HG02973 (cell line): ENCODE results near the gene FARS2.
A peak's percentile ranks its signal among the peaks of the same experiment; 100 is the strongest.

Source experiments
- ATAC-seq: cut with Tn5 transposase; IDR thresholded peaks from one replicate; pipeline ENCODE4 v1.9.1; 2021; ENCODE audit warnings: moderate library complexity; ENCODE audit not compliant: unreplicated experiment

Gene FARS2

GRCh38 chr6:5710516-5710915 lies 449.2 kb downstream of the FARS2 start:
- no peak for ATAC-seq

- ATAC-seq = no peak
Observed at GRCh38 chr6:5710936-5711335, 449.6 kb downstream of the FARS2 start.

DNA sequence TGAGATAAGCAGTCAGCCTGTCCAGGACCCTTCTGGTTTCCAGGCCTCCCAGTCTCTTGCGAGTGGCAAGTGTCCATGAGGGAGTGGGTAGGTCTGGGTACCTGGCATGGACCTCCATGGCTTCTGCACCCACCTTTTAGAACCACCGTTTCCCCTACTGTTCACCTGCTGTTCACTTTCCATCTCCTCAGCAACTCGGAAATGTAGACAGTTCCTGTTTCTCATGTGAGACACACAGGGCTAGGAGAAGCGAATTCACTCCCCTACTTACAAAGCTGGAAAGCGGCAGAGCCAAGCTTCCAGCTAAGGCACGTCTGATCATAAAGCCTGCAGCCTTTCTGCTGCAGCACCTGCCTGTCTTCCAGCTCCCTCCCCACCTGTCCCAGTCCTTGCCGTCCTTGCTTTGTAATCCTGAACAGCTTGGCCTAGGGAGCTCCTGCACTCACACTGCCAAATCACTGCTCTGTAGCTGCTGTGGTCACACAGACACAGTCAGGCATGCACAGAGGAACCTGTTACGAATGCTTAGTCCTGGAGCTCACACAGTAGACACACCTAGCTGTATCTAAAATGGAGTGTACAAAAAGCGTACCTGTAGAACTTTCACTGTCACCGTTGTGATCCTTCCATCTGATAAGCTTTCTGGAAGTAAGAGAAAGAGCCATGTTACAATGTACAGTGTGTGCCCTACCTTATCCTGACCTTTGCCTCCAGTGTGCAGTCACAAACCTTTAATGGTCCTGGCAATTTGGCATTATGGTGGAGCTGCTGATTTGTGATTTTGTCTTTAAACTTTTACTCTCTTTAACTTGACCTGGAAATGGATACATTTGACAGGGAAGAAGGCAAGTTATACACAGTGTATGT lies 451.3 kb downstream of the FARS2 start:
- no peak for ATAC-seq

DNA sequence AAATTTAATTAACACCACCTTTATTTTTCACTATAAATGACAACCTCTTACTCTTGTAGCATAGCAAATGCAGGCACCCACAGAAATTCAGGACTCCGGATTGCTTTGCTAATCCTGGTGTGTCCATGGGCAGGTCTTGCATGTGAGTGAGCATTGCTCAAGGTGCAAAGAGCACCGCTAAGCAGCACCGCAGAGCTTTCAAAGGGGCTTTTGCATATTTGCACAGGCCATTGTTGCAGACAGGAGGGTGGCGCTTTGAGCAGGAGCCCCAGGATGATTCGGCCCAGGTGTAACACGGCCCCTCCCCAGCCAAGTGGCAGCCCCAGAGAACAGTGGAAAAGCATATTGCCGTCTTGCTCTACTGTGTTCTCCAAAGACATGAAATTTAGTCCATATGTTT lies 452.2 kb downstream of the FARS2 start:
- no peak for ATAC-seq

GRCh38 chr6:5718231-5718947 lies 457.1 kb downstream of the FARS2 start:
- ATAC-seq = no peak

- peak; percentile 93 for ATAC-seq
Observed at GRCh38 chr6:5723841-5724691, 462.8 kb downstream of the FARS2 start.

DNA sequence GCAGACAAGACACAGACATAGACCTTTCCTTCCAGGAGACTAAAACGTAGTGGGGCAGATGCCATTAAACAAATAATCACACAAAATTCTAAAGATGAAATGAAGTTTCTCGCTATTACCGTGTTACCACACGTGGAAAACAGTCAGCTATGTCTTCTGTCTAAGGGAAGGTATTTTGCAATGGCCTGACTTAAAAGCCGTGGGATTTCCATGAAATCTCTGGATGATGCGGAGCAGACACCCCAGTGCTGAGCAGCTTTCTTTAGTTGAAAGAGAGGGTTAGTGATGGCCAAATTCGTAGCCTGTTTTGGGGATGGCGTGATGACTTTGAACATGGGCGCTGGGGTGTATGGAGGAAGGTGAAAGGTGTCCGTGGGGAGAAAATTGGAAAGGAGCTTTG lies 463.6 kb downstream of the FARS2 start:
- no peak for ATAC-seq

GRCh38 chr6:5726976-5727718 lies 465.8 kb downstream of the FARS2 start:
- ATAC-seq = no peak

DNA sequence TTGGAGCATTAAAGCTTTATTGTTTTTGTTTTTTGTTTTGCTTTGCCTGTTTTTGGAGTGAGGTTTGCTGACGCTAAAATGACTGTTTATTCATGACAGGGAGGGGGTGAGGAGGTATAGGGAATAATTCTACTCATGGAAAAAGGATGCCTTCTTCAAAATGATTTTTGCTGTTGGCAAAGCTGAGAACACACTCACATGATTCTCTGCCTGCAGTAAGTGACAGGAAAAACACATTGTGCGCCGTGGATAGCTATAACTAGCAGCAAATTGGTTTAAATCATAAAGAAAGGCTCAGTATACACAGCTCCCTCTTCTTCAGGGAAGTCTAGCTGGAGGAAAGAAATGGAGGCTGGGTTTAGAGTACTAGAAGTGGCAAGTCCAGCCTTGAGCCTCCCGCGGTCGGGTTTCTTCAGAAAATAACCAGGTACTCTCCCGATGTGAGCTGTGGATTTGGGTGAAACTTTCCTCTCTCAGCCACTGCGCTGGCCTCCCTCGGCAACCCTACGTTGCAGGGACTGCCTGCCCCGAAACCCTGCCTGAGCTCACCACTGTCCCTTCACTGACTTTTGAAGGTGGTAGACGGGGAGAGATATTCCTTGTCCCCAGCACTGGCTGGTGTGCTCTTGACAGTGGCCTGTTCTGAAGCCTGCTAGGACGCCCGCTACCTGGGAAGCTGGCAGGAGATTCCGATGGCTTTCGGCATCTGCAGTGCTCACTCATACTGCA lies 467.2 kb downstream of the FARS2 start:
- no peak for ATAC-seq

DNA sequence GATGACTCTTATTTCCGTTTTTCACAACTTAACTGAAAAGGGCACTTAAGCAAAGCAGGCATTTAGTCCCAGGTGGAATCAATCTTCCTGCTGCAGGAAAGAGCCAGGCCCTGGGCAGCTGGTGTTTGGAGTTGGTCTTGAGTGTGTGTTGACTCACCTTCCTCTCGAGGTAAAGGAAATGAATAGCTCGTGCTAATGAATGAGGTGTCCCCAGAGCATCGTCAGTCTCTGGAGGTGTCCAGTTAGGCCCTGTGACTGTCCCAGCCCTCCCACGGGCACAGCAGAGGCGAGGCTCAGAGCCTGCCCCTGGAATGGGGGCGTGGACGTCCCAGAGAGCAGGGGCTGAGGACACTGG lies 467.7 kb downstream of the FARS2 start:
- no peak for ATAC-seq

DNA sequence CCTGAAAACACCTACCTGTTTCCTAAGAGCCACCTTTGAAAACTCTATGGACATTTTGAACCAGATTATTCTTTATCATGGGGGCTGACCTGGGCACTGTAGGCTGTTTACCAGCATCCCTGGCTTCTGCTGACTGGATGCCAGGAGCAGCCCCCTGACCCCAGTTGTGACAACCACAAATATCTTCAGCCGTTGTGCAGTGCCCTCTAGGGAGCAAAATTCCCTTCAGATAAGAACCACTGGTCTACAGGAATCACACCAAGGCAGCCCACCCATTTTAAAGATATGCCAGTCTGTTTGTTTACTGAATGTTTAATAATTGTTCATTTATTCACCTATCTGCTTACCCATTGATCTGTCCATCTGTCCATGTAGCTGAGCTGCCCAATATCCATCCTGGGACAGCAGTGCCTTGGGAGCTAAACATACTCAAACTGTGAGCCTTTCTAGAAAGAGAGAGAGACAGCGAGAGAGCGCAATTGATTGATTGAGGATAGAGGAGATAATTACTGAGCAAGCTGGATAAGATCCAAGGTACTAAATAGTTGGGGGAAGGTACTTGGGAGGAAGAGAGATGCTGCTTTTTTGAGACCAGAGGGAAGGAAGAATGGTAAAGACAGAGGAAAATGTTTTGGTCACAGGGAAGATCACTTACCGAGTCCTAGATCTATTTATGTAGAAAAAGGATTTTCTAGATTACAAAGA lies 468.7 kb downstream of the FARS2 start:
- ATAC-seq = no peak

DNA sequence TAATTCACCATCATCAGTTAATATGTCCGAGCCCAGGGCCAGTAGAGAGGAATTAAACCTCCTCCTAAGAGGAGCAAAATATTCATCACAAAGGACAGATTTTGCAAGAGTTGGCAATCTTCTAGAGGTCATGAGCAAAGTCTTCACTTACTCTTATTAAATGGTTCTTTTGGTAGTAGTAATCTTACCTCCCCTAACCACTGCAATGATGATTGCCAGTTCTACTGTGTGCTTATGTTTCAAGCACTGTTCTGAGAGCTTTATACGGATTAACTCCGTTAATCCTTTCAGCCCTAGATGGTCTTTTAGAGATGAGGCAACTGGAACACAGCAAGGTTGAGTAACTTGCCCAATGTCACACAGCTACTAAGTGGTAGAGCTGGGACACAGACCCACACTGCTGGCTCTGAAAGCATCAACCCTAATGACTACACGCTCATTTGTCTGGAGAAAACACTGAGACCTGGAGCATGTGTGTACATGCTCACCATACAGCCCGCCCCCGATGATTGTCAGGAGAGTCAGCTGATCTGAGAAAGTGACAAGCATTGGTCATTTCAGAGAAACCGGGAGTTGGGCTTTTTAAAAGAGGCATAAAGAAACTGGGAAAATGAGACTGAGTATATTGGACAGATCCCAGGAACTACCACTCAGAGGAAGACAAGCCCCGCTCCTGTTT lies 469.4 kb downstream of the FARS2 start:
- ATAC-seq = no peak

GRCh38 chr6:5731435-5731834 lies 470.1 kb downstream of the FARS2 start:
- ATAC-seq = no peak

GRCh38 chr6:5732496-5732895 lies 471.2 kb downstream of the FARS2 start:
- ATAC-seq = no peak

DNA sequence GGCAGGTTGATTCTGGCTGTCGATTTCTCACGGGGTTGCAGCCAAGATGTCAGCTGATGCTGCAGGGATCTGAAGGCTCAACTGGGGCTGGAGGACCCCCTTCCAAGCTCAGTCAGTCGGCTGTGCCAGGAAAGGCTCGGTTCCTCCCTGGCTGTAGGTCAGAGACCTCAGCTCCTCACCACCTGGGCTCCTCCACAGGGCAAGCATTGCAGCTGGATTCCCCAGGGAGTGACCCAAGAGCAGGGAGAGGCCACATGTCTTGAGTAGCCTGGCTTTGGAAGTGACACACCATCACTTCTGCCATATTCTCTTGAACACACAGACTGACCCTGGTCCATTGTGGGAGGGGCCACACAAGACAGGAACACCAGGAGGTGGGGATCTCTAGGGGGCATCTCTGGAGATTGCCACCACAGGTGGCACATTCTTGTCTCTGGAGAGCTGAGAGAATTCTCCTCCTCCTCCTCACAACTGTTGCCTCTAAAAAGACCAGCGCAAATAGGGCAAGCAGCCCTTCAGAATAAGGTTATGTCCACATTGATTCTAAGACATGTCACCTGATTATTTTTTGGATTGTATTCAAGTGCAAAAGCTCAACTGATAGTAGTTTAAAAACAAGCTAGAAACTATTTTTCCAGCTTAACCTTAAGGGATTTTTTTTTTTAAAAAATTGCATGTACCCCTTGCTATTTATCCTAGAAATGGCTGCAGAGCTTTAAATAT lies 474.9 kb downstream of the FARS2 start:
- no peak for ATAC-seq

DNA sequence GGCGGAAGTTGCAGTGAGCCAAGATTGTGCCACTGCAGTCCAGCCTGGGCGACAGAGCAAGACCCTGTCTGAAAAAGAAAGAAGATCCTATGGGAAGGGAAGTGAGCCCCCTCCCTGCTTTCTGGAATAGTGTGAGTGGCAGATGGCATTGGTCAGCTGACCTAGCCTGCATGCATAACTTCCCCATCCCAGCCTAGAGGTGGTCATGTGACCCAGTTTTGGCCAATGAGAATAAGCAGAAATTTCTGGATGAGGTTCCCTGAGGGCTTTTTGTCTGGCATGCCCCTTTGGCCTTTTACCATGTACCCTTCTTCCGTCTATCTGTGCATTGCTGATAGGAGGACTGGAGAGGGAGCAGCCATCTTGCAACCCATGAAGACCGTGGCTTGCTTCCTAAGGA lies 476.1 kb downstream of the FARS2 start:
- no peak for ATAC-seq

DNA sequence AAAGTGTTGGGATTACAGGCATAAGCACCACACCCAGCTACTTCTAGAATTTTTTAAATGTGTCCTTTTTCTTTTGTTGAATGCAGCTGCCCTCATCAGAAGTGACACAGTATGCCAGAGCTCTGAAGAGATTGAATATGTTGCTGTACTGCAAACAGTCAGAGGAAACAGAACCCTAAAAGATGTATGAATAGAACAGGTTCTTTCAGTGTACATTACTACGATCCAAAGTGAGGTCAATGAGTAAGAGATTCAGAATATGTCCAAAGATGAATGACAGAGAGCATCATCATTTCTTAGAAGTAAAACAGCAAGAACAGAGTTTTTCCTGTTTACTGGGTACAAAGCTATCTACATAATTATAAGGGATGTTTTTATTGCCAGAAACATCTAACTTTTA lies 476.9 kb downstream of the FARS2 start:
- no peak for ATAC-seq

DNA sequence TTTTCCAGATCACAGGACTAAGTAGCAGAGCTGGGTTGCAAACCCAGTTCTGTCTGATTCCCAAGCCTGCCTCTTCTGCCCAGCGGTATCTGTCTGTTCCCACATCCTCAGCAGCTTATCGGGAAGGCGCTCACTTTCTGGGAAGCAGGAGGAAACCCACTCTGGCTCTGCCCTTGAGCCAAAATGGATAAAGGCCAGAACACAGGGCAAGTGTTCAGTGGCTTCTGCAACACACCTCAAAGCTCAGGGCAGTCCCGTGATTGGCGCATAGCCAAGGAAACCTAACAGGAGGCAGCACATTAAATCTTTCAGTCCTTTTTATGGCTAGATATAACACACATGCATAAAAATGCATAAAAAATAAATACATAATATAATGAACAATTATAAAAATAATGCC lies 483.2 kb downstream of the FARS2 start:
- no peak for ATAC-seq
